ENCODE results near the gene PITPNM3.

The PITPNM3 gene

DNA sequence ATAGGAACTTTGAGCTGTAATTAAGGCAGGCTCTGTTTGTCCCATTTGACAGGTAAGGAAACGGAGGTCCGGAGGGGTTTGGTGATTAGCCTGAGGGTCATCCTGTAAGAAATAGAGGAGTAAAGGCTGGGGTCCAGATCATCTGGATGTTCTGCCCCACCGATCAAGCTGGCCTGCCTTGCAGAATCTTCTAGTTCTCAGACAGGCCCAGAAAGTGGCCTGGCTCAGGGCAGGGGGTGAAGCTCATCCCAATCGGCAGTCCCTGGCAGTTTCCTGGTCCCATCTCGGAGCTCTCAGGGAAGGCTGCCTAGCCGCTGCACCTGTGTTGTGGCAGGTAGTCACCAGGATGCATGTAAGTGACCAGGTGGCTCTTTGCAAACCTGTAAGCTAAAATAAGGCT is 107.9 kb downstream of the PITPNM3 start:
- in situ Hi-C loops (cut with MboI; ENCODE audit: low pct_unique_long_range_greater_than_20kb, low sequenced_read_pairs, unreplicated experiment): loop anchor here (25.0 kb wide), 1 partner anchor 736 kb away; no protein-coding TSS in a partner anchor
- no peak for DNase-seq (ENCODE audit: low spot score)
- TF ChIP-seq, protein P1, sequence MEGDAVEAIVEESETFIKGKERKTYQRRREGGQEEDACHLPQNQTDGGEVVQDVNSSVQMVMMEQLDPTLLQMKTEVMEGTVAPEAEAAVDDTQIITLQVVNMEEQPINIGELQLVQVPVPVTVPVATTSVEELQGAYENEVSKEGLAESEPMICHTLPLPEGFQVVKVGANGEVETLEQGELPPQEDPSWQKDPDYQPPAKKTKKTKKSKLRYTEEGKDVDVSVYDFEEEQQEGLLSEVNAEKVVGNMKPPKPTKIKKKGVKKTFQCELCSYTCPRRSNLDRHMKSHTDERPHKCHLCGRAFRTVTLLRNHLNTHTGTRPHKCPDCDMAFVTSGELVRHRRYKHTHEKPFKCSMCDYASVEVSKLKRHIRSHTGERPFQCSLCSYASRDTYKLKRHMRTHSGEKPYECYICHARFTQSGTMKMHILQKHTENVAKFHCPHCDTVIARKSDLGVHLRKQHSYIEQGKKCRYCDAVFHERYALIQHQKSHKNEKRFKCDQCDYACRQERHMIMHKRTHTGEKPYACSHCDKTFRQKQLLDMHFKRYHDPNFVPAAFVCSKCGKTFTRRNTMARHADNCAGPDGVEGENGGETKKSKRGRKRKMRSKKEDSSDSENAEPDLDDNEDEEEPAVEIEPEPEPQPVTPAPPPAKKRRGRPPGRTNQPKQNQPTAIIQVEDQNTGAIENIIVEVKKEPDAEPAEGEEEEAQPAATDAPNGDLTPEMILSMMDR (IDR thresholded peaks at IDR 0.05; ENCODE audit: extremely low read depth, insufficient read depth, missing control alignments): no peak

DNA sequence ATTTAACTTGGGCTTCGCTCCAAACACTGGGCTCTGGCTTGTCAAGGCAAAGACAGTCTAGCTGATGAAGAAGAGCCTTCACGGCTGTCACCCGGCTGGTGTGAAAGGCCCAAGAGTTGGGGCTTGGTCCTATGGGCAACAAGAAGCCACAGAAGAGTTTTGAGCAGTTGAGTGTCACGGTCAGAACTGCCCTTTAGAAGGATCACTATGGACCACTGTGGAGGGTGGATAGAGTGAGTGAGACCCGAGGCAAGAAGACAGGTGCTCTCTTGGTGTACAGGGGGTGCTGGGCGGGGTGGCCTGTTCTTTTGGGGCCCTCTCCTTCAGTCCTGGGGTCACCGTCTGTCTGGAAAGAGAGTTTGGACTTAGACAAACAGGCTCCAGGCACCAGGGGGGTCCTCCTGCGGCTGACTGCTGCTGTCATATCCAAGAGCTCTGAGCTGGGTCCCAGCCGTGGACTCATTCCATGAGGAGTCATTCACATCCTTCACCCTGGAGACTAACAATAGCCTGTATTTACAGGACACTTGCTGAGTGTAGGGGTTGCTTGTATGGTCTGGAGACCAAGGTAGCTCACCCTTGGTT is 109.7 kb downstream of the PITPNM3 start:
- in situ Hi-C loops (cut with MboI; ENCODE audit: low pct_unique_long_range_greater_than_20kb, low sequenced_read_pairs, unreplicated experiment): loop anchor here (25.0 kb wide), 1 partner anchor 734 kb away; no protein-coding TSS in a partner anchor
- TF ChIP-seq, protein P1 (IDR thresholded peaks at IDR 0.05; ENCODE audit: extremely low read depth, insufficient read depth, missing control alignments): no peak
- DNase-seq (ENCODE audit: low spot score): no peak

DNA sequence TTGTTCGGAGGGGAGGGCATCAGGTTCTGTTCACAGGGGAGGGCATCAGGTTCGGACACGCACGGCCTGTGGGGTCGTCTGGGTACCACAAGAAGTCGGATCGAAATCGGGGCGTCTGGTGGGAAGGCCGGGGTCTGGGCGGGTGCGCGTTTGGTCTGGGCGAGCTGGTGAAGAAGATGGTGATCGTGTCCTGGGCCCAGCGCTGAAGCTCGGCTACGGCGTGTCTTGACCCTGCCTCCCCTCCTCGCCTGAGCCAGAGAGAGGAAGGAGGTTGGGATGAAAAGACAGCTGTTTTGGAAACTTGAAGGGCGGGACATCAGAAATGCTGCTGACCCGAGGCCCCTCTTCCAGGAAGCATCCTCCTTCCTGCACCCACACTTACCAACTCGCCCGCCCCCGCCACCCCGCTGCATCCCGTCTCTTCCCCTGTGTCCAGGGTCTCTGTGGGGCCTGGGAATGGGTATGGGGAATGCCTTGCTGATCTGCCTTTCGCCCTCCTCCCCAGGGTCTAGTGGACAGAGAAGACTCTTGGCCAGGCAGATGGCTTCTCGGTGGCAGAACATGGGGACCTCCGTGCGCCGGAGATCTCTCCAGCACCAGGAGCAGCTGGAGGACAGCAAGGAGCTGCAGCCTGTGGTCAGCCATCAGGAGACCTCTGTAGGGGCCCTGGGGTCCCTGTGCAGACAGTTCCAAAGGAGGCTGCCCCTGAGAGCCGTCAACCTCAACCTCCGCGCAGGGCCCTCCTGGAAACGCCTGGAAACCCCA is 111.6 kb downstream of the PITPNM3 start:
- no peak for DNase-seq (ENCODE audit: low spot score)
- in situ Hi-C loops (cut with MboI; ENCODE audit: low pct_unique_long_range_greater_than_20kb, low sequenced_read_pairs, unreplicated experiment): loop anchor here (25.0 kb wide), 1 partner anchor 732 kb away; no protein-coding TSS in a partner anchor
- TF ChIP-seq, protein P1 (IDR thresholded peaks at IDR 0.05; ENCODE audit: extremely low read depth, insufficient read depth, missing control alignments): no peak

DNA sequence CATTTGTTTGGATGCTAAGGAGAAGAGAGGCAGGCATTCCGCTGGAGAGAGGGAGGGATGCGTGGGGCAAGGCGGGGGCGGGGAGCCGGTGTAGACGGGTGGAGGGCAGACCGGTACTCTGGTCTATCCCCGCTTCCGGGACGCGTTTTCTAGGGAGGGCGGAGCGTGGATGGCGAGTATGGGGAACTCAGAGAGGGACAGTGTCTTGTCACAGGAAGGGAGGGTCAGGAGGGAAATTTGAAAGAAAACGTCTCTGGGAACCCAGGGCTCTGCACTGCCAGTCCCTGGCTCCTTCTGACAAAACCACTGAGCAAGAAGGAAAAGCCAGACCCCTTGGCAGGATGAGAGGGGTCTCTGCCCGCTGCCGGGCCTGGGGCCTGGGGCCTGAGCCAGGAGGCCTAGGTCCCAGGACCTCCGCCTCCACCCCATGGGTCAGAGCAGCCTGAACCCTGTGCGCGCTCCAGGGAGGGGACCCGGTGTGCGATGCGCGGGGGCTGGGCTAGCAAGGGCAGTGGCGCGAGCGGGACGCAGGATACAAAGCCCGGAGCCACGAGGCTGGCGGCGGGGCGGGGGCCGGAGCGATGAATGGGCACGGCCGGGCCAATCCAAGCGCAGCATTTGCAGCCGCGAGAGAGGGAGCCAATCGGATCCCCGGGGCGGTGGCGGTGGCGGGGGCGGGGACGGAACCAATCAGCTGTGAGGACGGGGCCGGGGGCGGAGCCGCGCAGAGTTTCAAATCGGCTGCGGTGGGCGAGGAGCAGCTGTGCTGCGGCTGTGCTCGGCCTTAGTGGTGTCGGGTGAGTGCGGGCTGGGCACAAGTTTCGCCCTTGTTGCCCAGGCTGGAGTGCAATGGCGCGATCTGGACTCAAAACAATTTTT is 112.4 kb downstream of the PITPNM3 start, which contains the start of gene PIMREG:
PIMREG (plus strand) TSS at position 764 of the 879 bp plus-strand sequence. CDS start 656 bp downstream, outside the sequence.
- in situ Hi-C loops (cut with MboI; ENCODE audit: low pct_unique_long_range_greater_than_20kb, low sequenced_read_pairs, unreplicated experiment): loop anchor here (25.0 kb wide), 1 partner anchor 732 kb away; no protein-coding TSS in a partner anchor
- peak; percentile 97 for DNase-seq (ENCODE audit: low spot score)

DNA sequence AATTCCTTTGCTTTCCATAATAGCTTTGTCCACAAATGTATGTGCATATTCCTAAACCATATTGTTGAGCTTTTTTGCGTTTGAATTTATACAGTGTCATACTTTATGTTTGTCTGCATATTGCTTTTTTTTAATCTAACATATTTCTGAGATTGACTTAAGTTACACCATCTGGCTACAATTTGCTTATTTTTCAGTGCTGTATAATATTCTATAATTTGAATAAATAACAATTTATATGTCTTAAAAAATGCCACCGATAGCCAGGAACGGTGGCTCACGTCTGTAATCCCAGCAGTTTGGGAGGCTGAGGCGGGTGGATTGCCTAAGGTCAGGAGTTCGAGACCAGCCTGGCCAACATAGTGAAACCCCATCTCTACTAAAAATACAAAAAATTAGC is 113.6 kb downstream of the PITPNM3 start:
- no peak for DNase-seq (ENCODE audit: low spot score)
- in situ Hi-C loops (cut with MboI; ENCODE audit: low pct_unique_long_range_greater_than_20kb, low sequenced_read_pairs, unreplicated experiment): loop anchor here (25.0 kb wide), 1 partner anchor 730 kb away; no protein-coding TSS in a partner anchor
- TF ChIP-seq, protein P1 (IDR thresholded peaks at IDR 0.05; ENCODE audit: extremely low read depth, insufficient read depth, missing control alignments): no peak

More for the DNA sequence above, 112.4 kb downstream of the PITPNM3 start, which contains the start of gene PIMREG:
- TF ChIP-seq, protein P1 (IDR thresholded peaks at IDR 0.05; ENCODE audit: extremely low read depth, insufficient read depth, missing control alignments): no peak

DNA sequence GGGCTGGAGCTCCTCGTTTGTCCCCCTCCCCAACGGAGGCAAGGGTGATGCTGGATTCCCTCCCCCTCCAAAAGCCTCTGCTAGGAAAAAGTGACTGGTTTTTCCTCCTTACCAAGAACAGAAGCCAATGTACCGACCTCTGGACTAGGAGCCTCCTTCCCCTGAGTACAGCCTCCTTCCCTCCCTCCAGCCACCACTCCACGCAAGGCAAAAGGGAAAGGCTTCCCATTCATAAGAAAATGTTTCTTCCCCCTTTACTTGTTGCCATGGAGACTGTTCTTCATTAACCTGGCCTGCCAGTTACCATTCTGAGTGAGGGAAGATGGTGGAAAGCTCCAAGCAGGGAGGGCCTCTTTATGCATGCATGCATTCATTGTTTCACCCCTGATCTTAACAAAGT is 116.4 kb downstream of the PITPNM3 start:
- in situ Hi-C loops (cut with MboI; ENCODE audit: low pct_unique_long_range_greater_than_20kb, low sequenced_read_pairs, unreplicated experiment): loop anchor here (10.0 to 25.0 kb wide), 2 partner anchors 728 to 855 kb away; partner anchors contain the start of gene NLRP1
- TF ChIP-seq, protein P1 (IDR thresholded peaks at IDR 0.05; ENCODE audit: extremely low read depth, insufficient read depth, missing control alignments): no peak
- no peak for DNase-seq (ENCODE audit: low spot score)

Data from GM13977 (cell line).